Neural progenitor cell (in vitro differentiated cells): ENCODE measurements around the gene RNF2. TPM values are rescaled to one million over a fixed set of nuclear protein-coding genes. Genes with fewer than 3 reads are reported as not detected.
A peak's percentile ranks its signal among the peaks of the same experiment; 100 is the strongest.

Source experiments
- DNase-seq: peaks from one replicate; pipeline ENCODE4 v3.0.0-alpha.2; 2016; ENCODE audit warnings: low spot score
- H2AFZ ChIP-seq: fragments of 200-600 bp; sonication (generic); replicated peaks from 2 replicates; pipeline ENCODE4 v1.6.1; 2016; ENCODE audit warnings: antibody characterized with exemption
- H3F3A ChIP-seq: fragments of 200-600 bp; sonication (generic); 2 replicates; pipeline ENCODE4 v1.6.1; 2016; ENCODE audit warnings: antibody characterized with exemption, low read depth
- H3K27ac ChIP-seq: fragments of 200-600 bp; sonication (generic); 2 replicates; pipeline ENCODE4 v1.5.1; 2016; ENCODE audit warnings: mild to moderate bottlenecking
- H3K27me3 ChIP-seq: fragments of 200-600 bp; sonication (generic); 2 replicates; pipeline ENCODE4 v1.6.1; 2016; ENCODE audit warnings: mild to moderate bottlenecking, moderate library complexity
- H3K36me3 ChIP-seq: fragments of 200-600 bp; sonication (generic); 2 replicates; pipeline ENCODE4 v1.5.1; 2016
- H3K4me1 ChIP-seq: fragments of 200-600 bp; sonication (generic); 2 replicates; pipeline ENCODE4 v1.6.1; 2016; ENCODE audit warnings: mixed run types
- H3K4me2 ChIP-seq: fragments of 200-600 bp; sonication (generic); 2 replicates; pipeline ENCODE4 v1.6.1; 2016
- H3K4me3 ChIP-seq: fragments of 200-600 bp; sonication (generic); 2 replicates; pipeline ENCODE4 v1.5.1; 2016
- H3K79me2 ChIP-seq: fragments of 200-600 bp; sonication (generic); 2 replicates; pipeline ENCODE4 v1.6.1; 2016; ENCODE audit warnings: low read depth
- H3K9ac ChIP-seq: fragments of 200-600 bp; sonication (generic); 2 replicates; pipeline ENCODE4 v1.6.1; 2016
- H3K9me3 ChIP-seq: fragments of 200-600 bp; sonication (generic); 2 replicates; pipeline ENCODE4 v1.5.1; 2016; ENCODE audit warnings: low read depth
- H4K20me1 ChIP-seq: fragments of 200-600 bp; sonication (generic); 2 replicates; pipeline ENCODE4 v1.6.1; 2016; ENCODE audit warnings: low read depth
- H3K27ac Mint-ChIP-seq: 3 replicates; pipeline ENCODE4 v1.8.0; 2021; ENCODE audit warnings: mixed read lengths
- H3K27me3 Mint-ChIP-seq: 2 replicates; pipeline ENCODE4 v1.8.0; 2022; ENCODE audit warnings: low read depth, mild to moderate bottlenecking, inconsistent platforms, moderate library complexity, mixed read lengths; ENCODE audit not compliant: insufficient read depth
- H3K36me3 Mint-ChIP-seq: 3 replicates; pipeline ENCODE4 v1.8.0; 2021; ENCODE audit warnings: mixed read lengths
- H3K4me1 Mint-ChIP-seq: 3 replicates; pipeline ENCODE4 v1.8.0; 2021; ENCODE audit warnings: mixed read lengths
- H3K4me3 Mint-ChIP-seq: 3 replicates; pipeline ENCODE4 v1.8.0; 2021; ENCODE audit warnings: mild to moderate bottlenecking, moderate library complexity, mixed read lengths
- H3K9me3 Mint-ChIP-seq: 3 replicates; pipeline ENCODE4 v1.8.0; 2020; ENCODE audit warnings: mixed read lengths
- CTCF ChIP-seq: fragments of 200-600 bp; sonication (generic); IDR thresholded peaks from 2 replicates; pipeline ENCODE4 v1.5.1; 2017; ENCODE audit warnings: antibody characterized with exemption, mild to moderate bottlenecking
- EZH2 ChIP-seq: fragments of 200-600 bp; sonication (generic); IDR thresholded peaks from 2 replicates; pipeline ENCODE4 v1.6.1; 2017; ENCODE audit warnings: antibody characterized with exemption, mild to moderate bottlenecking, moderate library complexity
- EZH2phosphoT487 ChIP-seq: fragments of 200-600 bp; sonication (generic); IDR thresholded peaks from 2 replicates; pipeline ENCODE4 v1.6.1; 2017; ENCODE audit warnings: antibody characterized with exemption
- total RNA-seq: library from RNA; depleted of rRNA; stranded (reverse); fragments of >200 nt; gene quantifications from 2 replicates; pipeline ENCODE4 v1.2.3, GENCODE V29; 2015; ENCODE audit warnings: low replicate concordance

RNF2 gene
- total RNA-seq, 1 donor from 2014 or later, result 81.2 TPM

DNA sequence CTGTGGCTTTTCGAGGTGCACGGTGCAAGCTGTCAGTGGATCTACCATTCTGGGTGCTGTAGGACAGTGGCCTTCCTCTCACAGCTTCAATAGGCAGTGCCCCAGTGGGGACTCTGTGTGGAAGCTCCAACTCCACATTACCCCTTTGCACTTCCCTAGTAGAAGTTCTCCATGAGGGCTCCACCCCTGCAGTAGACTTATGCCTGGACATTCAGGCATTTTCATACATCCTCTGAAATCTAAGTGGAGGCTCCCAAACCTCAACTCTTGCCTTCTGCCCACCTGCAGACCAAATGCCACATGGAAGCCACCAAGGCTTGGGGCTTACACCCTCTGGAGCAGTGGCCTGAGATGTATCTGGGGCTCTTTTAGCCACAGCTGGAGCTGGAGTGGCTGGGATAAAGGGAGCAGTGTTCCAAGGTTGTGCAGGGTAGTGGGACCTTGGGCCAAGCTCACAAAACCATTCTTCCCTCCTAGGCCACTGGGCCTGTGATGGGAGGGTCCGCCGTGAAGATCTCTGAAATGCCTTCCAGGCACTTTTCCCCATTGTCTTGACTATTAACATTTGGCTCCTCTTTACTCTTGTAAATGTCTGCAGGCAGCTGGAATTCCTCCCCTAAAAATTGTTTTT lies 18.0 kb upstream of the RNF2 start:
- H3K9me3 Mint-ChIP-seq, result peaks cover 37% of the 10 kb centered on the region
- peaks cover 5% of the 10 kb centered on the region for H3K9me3 ChIP-seq

GRCh38 chr1:185033686-185034085 lies 11.7 kb upstream of the RNF2 start:
- H3K27ac Mint-ChIP-seq, result no peak overlapping the region
- H3K4me3 Mint-ChIP-seq, result no peak overlapping the region
- no peaks in the 10 kb centered on the region for H3K4me1 Mint-ChIP-seq
- H3K27me3 Mint-ChIP-seq, result no peaks in the 10 kb centered on the region
- no peaks in the 10 kb centered on the region for H3K27me3 ChIP-seq
- no peak overlapping the region for H3K4me2 ChIP-seq
- no peak overlapping the region for H3K4me3 ChIP-seq
- no peak for DNase-seq
- H3K4me1 ChIP-seq, result peaks cover 6% of the 10 kb centered on the region
- no peak overlapping the region for H3K27ac ChIP-seq
- no peaks in the 10 kb centered on the region for H4K20me1 ChIP-seq
- H3K36me3 Mint-ChIP-seq, result no peaks in the 10 kb centered on the region
- no peaks in the 10 kb centered on the region for H3K9me3 ChIP-seq
- H2AFZ ChIP-seq, result peak overlapping the region; percentile 21
- TF ChIP-seq EZH2 (no peak), CTCF (no peak), EZH2phosphoT487 (no peak)
- no peaks in the 10 kb centered on the region for H3K36me3 ChIP-seq
- H3K9ac ChIP-seq, result no peak overlapping the region
- peaks cover 5% of the 10 kb centered on the region for H3K9me3 Mint-ChIP-seq
- no peaks in the 10 kb centered on the region for H3K79me2 ChIP-seq
- no peaks in the 10 kb centered on the region for H3F3A ChIP-seq

More for the DNA sequence above, 18.0 kb upstream of the RNF2 start:
- H3K4me1 Mint-ChIP-seq, result no peaks in the 10 kb centered on the region
- Histone ChIP-seq H3K36me3 (no peaks in the 10 kb centered on the region), H2AFZ (no peak overlapping the region), H3K9ac (no peak overlapping the region), H3K4me3 (no peak overlapping the region), H3K4me2 (no peak overlapping the region), H3K79me2 (no peaks in the 10 kb centered on the region), H3F3A (no peaks in the 10 kb centered on the region), H4K20me1 (no peaks in the 10 kb centered on the region), H3K4me1 (no peaks in the 10 kb centered on the region), H3K27me3 (no peaks in the 10 kb centered on the region), H3K27ac (no peak overlapping the region)
- H3K36me3 Mint-ChIP-seq, result peaks cover 11% of the 10 kb centered on the region
- peaks cover 2% of the 10 kb centered on the region for H3K27me3 Mint-ChIP-seq
- no peak for DNase-seq
- TF ChIP-seq EZH2, result no peak
- TF ChIP-seq EZH2phosphoT487, result no peak
- TF ChIP-seq CTCF, result no peak
- H3K27ac Mint-ChIP-seq, result no peak overlapping the region
- no peak overlapping the region for H3K4me3 Mint-ChIP-seq

DNA sequence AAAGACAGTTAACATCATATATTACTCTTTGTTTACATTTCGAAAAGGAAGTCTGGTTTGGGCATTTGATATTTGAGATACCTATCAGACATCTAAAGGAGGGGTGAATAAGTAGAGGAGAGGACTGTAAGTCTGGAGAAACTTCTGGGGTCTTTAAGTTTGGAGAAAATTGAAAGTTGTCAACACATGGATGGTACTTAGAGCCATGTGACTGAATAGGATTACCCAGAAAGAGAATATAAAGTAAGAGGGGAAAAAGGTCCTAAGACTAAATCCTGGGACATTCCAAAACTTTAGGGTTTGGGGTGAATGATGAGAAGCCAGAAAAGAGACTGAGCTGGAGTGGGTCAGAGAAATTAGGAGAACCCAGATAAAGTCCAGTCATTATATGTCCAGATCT lies 10.1 kb upstream of the RNF2 start:
- Mint-ChIP-seq H3K36me3 (no peaks in the 10 kb centered on the region), H3K27ac (no peak overlapping the region), H3K4me3 (no peak overlapping the region), H3K9me3 (no peaks in the 10 kb centered on the region), H3K4me1 (no peaks in the 10 kb centered on the region), H3K27me3 (no peaks in the 10 kb centered on the region)
- Histone ChIP-seq H2AFZ (no peak overlapping the region), H4K20me1 (no peaks in the 10 kb centered on the region), H3K4me1 (peaks cover 6% of the 10 kb centered on the region), H3K36me3 (no peaks in the 10 kb centered on the region), H3K79me2 (no peaks in the 10 kb centered on the region), H3K27ac (no peak overlapping the region), H3K27me3 (no peaks in the 10 kb centered on the region), H3K9ac (no peak overlapping the region), H3K9me3 (no peaks in the 10 kb centered on the region), H3F3A (no peaks in the 10 kb centered on the region), H3K4me2 (no peak overlapping the region), H3K4me3 (no peak overlapping the region)
- DNase-seq, result no peak
- TF ChIP-seq EZH2 (no peak), CTCF (no peak), EZH2phosphoT487 (no peak)
